Stimulated activated CD8-positive, alpha-beta memory T cell treated with anti-CD3 and anti-CD28 coated beads, Interleukin-12 subunit alpha, Interleukin-12 subunit beta, amount 100 ng/mL, for 1 hour (primary cell): ENCODE measurements around the gene ITPR3.
A peak's percentile ranks its signal among the peaks of the same experiment; 100 is the strongest.

Experiments used
- DNase-seq: peaks from one replicate; pipeline ENCODE4 v3.0.0-alpha.2; 2020; ENCODE audit warnings: low read depth

The ITPR3 gene

GRCh38 chr6:33686981-33687975, 66.2 kb downstream of the ITPR3 start:
- no peak for DNase-seq

GRCh38 chr6:33688006-33688405, 66.9 kb downstream of the ITPR3 start:
- no peak for DNase-seq

DNA sequence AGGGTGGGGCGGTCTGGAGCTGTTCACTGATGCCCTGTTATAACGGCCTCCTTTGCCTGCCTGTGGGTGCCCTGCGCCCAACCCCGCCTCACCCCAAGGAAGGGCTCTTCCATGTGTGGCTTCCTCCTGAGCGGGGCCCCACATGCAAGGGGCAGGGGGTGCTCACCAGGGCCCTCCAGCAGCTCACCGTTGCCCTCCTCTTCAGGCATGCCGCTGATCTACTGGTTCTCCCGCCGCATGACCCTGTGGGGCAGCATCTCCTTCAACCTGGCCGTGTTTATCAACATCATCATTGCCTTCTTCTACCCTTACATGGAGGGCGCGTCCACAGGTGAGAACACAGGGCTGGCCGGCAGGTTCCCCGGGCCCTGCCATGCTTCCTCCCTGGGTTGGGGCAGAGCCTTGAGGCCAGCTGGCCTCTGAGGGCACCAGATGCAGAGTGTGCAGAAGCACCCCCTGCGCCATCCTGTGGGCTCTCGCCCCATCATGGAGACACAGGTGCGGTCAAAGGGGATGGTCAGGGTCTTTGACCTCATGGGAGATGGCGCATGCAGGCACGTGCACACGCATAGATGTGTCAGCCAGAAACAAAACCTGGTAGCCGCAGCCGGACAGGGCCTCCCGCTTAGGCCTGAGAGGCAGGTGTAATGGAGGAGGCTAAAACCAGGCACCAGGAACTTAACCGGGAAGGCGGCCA, 67.5 kb downstream of the ITPR3 start:
- DNase-seq, result no peak

GRCh38 chr6:33689148-33689494, 68.0 kb downstream of the ITPR3 start:
- DNase-seq, result no peak

DNA sequence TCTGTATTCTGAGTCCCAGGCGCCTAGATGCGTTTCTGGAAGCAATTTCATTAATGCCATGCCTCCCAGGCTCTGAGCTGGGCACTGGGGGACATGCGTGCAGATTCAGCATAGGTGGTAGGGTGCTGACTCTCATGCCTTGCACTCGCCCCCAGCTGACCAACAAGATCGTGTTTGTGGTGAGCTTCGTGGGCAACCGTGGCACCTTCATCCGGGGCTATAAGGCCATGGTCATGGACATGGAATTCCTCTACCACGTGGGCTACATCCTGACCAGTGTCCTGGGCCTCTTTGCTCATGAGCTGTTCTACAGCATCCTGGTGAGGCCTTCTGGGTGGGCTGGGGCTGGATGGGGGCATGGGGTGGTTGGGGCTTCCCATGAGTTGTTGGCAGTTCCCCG, 68.8 kb downstream of the ITPR3 start:
- no peak for DNase-seq

- DNase-seq, result no peak
These were observed 69.6 kb downstream of the ITPR3 start for GRCh38 chr6:33690766-33691165.

DNA sequence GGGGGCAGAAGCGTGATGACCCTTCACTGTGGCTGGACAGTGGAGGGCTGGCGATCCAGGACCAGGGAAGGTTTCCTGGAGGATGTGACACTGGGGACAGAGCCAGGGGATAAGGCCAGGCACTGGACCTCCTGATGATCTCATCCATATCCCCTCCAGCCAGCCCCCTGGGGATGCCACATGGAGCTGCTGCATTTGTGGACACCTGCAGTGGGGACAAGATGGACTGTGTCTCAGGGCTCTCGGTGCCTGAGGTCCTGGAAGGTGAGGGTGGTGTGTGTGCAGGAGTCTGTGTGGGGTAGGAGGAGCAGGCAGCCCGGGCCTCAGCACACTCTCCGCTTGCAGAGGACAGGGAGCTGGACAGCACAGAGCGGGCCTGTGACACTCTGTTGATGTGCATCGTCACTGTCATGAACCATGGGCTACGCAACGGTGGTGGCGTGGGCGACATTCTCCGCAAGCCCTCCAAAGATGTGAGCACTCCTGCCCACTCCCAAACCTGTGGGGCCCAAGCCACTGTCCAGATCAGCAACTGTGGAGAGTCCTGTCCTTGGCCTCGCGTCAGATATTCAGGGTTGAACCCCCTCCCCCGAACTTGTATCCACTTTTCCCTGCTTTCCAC, 70.4 kb downstream of the ITPR3 start:
- no peak for DNase-seq

DNA sequence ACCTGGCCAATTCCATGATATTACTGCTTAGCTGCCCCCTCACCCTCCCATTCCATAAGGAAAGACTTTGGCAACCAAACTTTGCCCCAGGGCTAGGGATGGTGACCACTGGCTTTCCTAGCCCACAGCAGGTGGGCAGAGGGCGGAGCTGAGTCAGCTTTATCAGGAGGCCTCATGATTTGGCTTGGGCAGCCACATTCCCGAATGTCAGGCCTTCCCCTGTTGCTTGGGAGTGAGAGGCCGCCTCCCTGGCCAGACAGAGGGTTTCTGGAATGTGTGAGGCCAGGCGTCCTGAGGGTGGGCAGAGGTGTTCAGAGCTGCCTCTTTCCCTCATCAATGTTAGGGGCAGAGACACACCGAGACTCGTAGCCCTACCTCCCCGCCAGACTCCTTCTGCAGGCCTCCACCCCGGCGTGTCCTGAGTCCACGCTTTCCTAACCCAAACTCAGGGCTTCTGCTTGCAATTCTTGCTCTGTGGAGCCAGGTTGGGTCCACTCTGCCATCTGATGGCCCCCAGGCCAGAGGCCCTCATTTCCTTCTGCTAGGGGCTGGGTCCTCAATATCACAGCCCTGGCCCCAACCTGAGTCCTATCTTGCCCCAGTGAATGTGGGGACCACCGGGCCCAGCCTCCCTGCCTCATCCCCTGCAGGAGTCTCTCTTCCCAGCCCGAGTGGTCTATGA, 71.1 kb downstream of the ITPR3 start:
- no peak for DNase-seq

- peak; percentile 44 for DNase-seq
These were observed 71.6 kb downstream of the ITPR3 start for GRCh38 chr6:33692760-33693158.

GRCh38 chr6:33693186-33694105, 72.3 kb downstream of the ITPR3 start:
- no peak for DNase-seq

DNA sequence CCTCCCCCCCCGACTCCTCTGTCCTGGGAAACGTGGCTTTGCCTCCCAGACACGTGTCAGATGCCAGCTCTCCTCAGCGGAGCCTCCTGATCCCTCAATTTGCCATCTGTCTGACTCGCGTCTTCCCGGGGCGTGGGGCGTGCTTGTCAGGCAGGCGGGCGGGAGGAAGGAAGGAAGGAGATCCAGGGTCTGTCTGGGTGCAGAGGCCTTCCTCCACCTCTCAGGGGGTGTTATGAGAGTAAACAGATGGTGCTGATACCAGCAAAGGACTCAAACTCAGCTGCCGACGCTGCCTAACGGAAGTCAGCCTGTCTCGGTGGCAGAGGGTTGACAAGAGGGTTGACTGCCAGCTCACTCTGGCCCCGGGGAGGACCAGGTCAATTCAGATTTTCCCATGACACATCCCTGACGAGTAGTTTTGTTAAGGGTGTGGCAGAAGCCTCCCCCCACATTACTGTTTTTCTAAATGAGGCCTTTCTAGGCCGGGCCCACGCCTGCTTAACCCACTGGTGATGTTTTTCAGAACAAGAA, 73.3 kb downstream of the ITPR3 start:
- peak; percentile 61 for DNase-seq

- no peak for DNase-seq
These were observed 73.9 kb downstream of the ITPR3 start for GRCh38 chr6:33694977-33695376.

DNA sequence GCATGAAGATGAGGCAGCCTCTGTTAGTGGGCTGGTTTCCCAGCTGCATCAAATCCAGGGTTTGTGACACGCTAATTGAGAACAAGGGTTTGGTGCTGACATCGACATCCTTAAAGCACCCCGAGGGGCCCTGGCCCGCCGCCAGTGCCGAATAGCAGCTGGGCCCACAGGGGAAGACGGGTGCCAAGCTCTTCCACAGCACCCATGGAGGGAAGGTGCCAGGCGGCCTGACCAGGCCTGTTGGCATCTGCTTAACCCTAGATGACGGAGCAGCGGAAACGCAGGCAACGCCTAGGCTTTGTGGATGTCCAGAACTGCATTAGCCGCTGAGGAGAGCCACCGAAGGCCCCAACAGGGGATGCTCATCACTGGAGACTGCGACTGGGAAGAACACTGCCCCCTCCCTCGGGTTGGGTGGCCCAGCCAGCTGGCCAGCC, 74.3 kb downstream of the ITPR3 start:
- no peak for DNase-seq

DNA sequence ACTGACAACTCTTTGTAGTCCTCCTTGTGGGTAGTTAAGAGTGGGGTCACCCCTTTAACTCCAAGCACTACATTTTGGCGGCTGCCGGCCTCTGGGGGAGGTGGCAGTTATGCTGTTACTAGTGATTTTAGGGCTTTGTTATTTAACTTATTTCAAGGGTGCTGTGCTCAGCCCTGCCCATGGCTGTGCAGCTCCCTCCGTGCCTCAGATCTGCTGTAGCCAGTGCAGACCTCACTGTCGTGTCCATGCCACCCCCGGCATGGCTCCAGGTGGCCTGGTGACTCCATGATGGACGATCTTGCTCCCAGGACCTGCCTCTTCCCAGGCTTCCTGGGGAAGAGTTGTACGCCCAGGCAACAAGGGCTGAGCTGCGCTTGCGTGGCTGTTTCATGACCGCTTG, 75.0 kb downstream of the ITPR3 start:
- DNase-seq, result no peak

DNA sequence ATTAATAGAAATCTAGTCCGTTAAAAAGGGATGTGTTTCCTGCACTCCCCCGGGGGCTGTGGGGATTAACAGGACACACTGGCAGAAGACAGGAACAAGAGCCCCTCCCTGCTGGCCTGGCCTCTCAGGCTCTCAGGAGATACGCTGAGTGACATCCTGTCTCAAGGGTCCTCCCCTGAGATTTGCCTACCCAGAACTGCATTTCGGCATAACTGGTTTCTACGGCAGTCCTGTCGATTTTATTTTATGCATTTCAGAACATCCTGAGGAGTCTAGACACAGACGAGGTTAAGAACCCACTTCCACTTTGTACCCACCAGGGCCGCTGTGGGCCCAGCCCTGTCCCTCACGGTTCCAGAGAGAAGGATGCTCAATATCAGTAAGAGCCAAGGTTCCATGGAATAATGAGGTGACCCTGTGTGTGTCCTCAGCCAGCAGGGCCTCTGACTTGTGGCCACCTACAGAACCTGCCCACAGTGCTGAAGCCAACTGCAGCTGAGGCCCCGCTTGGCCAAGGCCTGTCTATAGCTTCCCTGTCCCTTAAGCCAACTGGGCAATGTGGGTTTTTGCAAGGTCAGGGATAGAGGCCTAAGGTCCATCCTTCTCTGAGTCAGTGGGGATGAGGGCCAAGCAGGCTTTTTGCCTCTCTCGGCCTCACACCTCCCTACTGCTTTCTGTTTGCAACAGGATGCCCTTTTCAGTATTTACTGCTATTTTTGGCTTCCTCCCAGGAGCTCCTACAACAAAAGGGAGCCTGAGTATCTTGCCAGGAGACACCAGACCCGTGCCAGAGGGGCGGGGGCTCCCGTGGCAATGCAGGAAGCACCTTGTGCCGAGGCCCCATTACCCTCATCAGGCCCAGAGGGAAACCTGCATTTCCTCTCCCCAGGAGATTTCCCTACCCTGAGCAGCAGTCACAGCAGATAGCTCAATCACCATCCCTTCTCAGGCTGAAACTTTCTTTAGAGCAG, 75.7 kb downstream of the ITPR3 start:
- DNase-seq, result no peak

- no peak for DNase-seq
These were observed 76.7 kb downstream of the ITPR3 start for GRCh38 chr6:33697845-33698244.

DNA sequence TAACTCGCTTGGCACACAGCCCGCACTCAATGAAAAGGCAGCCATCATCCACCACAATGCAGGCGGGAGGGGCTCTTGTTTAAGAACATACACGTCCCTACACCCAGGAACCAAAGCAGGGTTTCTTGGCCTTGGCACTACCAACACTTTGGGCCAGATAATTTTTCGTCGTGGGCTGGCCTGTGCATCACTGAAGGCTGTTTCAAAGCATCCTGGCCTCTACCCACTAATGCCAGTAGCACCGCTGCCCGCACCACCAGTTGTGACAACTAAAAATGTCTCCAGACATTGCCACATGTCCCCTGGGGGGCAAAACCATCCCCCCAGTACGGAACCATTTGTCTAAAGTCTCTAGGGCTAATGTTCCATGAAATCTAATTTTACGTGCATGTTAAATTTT, 77.4 kb downstream of the ITPR3 start:
- no peak for DNase-seq

DNA sequence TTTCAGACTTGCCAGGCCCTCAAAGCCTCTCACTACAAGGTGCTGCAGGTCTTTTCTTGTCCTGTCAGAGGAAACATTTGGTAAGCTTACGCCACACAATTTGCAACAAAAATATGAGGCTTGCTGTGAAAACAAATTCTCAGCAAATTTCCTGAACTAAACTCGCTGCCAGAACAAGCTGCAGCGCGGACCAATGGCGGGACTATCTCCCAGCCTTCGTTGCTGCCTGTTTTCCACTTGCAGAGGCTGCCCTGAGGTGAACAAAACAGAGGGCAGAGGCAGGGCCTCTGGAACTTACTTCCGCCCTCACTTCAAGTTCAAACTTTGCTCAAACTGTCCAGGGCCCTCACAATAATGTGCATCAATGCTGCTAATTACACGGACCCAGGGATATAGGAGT, 78.0 kb downstream of the ITPR3 start:
- no peak for DNase-seq

- no peak for DNase-seq
These were observed 78.6 kb downstream of the ITPR3 start for GRCh38 chr6:33699739-33700138.
